Type B pancreatic cell (in vitro differentiated cells): ENCODE results near the gene OR5D18. TPM values are rescaled to one million over a fixed set of nuclear protein-coding genes. Genes with fewer than 3 reads are reported as not detected.

Experiments
- DNase-seq: peaks from one replicate; pipeline ENCODE4 v3.0.0; 2021; ENCODE audit warnings: mixed read lengths; ENCODE audit not compliant: unreplicated experiment; ENCODE audit errors: extremely low spot score
- H3K27ac Mint-ChIP-seq: 2 replicates; pipeline ENCODE4 v1.8.0; 2021; ENCODE audit warnings: mild to moderate bottlenecking, mixed read lengths
- H3K27me3 Mint-ChIP-seq: 2 replicates; pipeline ENCODE4 v1.8.0; 2021; ENCODE audit warnings: mixed read lengths
- H3K36me3 Mint-ChIP-seq: 2 replicates; pipeline ENCODE4 v1.8.0; 2021; ENCODE audit warnings: mixed read lengths
- H3K4me1 Mint-ChIP-seq: one replicate; pipeline ENCODE4 v1.8.0; 2021; ENCODE audit warnings: mixed read lengths; ENCODE audit not compliant: unreplicated experiment
- H3K4me3 Mint-ChIP-seq: 2 replicates; pipeline ENCODE4 v1.8.0; 2021; ENCODE audit warnings: mild to moderate bottlenecking, mixed read lengths
- H3K9me3 Mint-ChIP-seq: 2 replicates; pipeline ENCODE4 v1.8.0; 2021; ENCODE audit warnings: mixed read lengths
- CTCF ChIP-seq: fragments of 200-600 bp; sonication (generic); conservative IDR thresholded peaks from 2 replicates; pipeline ENCODE4 v1.5.0; 2021; ENCODE audit warnings: antibody characterized with exemption, mild to moderate bottlenecking
- long read RNA-seq: library from polyadenylated mRNA; unstranded; transcript quantifications from one replicate; pipeline ENCODE4 v2.0.0, GENCODE V29; 2020
- total RNA-seq: library from RNA; stranded (reverse); gene quantifications from 2 replicates; pipeline ENCODE4 v1.2.1, GENCODE V29; 2021; ENCODE audit warnings: low replicate concordance

Gene OR5D18
- total RNA-seq: not detected in 2 replicates
- long read RNA-seq: 0 reads

GRCh38 chr11:55819330-55819729 lies at the start of gene OR5D18:
OR5D18 (plus strand) TSS chr11:55819630; CDS start chr11:55819630, 0 bp downstream.
- no peaks in the 10 kb centered on the region for H3K27me3 Mint-ChIP-seq
- no peaks in the 10 kb centered on the region for H3K36me3 Mint-ChIP-seq
- no peak within 1 kb of the TSS for H3K4me3 Mint-ChIP-seq
- no peak for TF ChIP-seq CTCF
- no peaks in the 10 kb centered on the region for H3K4me1 Mint-ChIP-seq
- no peak within 1 kb of the TSS for H3K27ac Mint-ChIP-seq
- no peak for DNase-seq
- no peaks in the 10 kb centered on the region for H3K9me3 Mint-ChIP-seq

GRCh38 chr11:55773138-55773537 lies 46.3 kb upstream of the OR5D18 start, which contains the start of gene OR5D13:
OR5D13 (plus strand) TSS chr11:55773438; CDS start chr11:55773438, 0 bp downstream.
- no peaks in the 10 kb centered on the region for H3K36me3 Mint-ChIP-seq
- H3K9me3 Mint-ChIP-seq: no peaks in the 10 kb centered on the region
- no peak within 1 kb of the TSS for H3K4me3 Mint-ChIP-seq
- H3K4me1 Mint-ChIP-seq: no peaks in the 10 kb centered on the region
- H3K27ac Mint-ChIP-seq: no peak within 1 kb of the TSS
- TF ChIP-seq CTCF: no peak
- H3K27me3 Mint-ChIP-seq: no peaks in the 10 kb centered on the region
- DNase-seq: no peak

GRCh38 chr11:55791606-55792005 lies 27.8 kb upstream of the OR5D18 start:
- peaks cover 6% of the 10 kb centered on the region for H3K9me3 Mint-ChIP-seq
- no peak overlapping the region for H3K4me3 Mint-ChIP-seq

GRCh38 chr11:55793321-55793720 lies 26.1 kb upstream of the OR5D18 start:
- H3K36me3 Mint-ChIP-seq: no peaks in the 10 kb centered on the region
- H3K9me3 Mint-ChIP-seq: no peaks in the 10 kb centered on the region
- DNase-seq: no peak

More at GRCh38 chr11:55791606-55792005, 27.8 kb upstream of the OR5D18 start:
- Mint-ChIP-seq H3K27ac (no peak overlapping the region), H3K36me3 (no peaks in the 10 kb centered on the region), H3K27me3 (no peaks in the 10 kb centered on the region), H3K4me1 (no peaks in the 10 kb centered on the region)
- no peak for DNase-seq
- no peak for TF ChIP-seq CTCF

GRCh38 chr11:55795256-55795655 lies 24.2 kb upstream of the OR5D18 start, which contains the start of gene OR5D14:
OR5D14 (plus strand) TSS chr11:55795556; CDS start chr11:55795556, 0 bp downstream.
- no peaks in the 10 kb centered on the region for H3K27me3 Mint-ChIP-seq
- no peaks in the 10 kb centered on the region for H3K36me3 Mint-ChIP-seq
- no peak within 1 kb of the TSS for H3K4me3 Mint-ChIP-seq

More at GRCh38 chr11:55793321-55793720, 26.1 kb upstream of the OR5D18 start:
- no peak for TF ChIP-seq CTCF
- Mint-ChIP-seq H3K27ac (no peak overlapping the region), H3K4me1 (no peaks in the 10 kb centered on the region), H3K27me3 (no peaks in the 10 kb centered on the region), H3K4me3 (no peak overlapping the region)

More at GRCh38 chr11:55795256-55795655, 24.2 kb upstream of the OR5D18 start, which contains the start of gene OR5D14:
- no peak for TF ChIP-seq CTCF
- H3K27ac Mint-ChIP-seq: no peak within 1 kb of the TSS
- no peaks in the 10 kb centered on the region for H3K4me1 Mint-ChIP-seq
- no peaks in the 10 kb centered on the region for H3K9me3 Mint-ChIP-seq
- DNase-seq: no peak
